GM18870 (cell line): Measurements from ENCODE around the gene TACO1.

ENCODE experiments used
- ATAC-seq: cut with Tn5 transposase; IDR thresholded peaks from one replicate; pipeline ENCODE4 v1.9.1; 2021; ENCODE audit warnings: moderate library complexity; ENCODE audit not compliant: unreplicated experiment

Gene TACO1

DNA sequence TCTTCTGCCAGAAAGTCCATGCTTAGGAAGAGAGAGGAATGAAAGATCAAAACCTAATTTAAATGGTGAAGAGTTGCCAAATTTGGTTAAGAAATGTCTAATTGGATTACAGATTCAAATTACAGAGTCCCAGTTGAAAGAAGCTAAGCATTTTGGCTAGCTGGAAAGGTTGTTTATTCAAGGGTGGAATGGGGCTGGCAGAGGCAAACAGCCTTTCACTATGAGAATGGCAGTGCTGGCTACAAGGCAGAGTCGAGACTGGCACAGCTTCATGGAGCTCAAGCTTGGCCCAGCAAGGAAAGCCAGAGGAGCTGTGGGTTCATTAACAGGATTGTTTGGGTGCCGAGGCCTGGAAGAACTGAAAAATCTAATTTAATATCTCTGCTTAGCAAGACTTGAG is 35.1 kb downstream of the TACO1 start:
- no peak for ATAC-seq

DNA sequence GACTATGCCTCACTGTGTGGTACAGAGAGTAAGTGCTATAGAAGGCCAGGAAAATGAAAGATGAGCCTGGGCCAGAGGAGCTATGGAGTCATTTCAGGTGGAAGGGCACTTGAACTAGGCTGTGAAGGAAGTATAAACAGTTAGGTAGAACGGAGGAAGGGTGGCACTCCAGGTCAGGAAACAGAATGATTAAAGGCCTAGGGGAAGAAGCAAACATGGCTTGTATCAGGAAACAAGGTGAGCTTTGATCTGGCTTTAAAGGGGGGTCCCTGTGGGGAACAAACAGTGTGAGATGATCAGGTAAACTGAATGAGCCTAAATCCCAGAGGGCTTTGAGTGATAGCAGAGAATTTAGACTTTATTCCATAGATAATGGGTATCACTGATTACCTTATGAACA is 38.4 kb downstream of the TACO1 start:
- no peak for ATAC-seq

DNA sequence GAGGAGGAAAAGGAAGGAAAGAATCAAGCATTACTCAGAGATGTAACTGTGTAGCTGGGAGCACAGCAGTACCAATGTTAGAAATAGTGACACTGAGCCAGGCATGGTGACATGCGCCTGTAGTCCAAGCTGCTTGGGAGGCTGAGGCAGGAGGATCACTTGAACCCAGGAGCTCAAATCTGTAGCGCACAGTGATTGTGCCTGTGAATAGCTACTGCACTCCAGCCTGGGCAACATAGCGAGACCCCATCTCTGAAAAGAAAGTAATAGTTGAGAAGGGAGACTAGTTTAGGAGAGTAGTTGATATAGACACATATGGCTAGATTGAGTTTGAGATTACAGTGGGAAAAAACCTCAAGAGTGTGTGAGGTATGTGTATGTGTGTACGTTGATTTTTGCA is 39.3 kb downstream of the TACO1 start:
- no peak for ATAC-seq

DNA sequence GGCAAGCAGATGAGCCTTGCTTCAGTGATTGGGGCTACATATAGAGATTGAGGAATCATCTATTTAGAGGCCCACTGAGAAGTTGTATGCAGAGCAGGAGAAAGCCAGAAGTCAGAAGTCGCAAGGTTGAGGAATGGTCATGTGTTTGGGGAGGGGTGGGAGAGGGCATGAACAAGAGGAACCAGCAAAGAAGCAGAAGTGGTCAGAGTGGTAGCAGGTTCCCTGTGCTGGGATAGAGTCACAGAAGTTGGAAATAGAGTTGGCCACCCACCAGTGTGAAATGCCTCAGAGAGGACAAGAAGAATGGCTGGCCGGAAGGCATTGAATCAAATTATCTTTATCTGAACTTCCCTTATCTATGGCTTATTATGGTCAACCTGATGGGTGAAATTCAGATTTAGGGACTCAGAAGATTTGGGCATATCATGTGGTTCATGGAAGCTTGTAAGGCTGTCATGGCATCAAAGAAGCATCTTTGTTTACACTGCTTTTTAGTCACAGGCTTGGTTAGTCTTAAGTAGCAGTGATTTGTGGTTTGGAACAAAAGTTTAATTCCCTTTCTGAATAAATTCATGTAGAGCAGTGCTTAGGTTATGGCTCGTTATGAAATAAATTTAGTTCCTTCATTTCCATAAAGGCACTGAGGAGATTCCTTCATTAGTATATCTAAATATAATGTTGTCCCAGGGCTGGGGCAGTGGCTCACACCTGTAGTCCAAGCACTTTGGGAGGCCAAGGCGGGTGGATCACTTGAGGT is 41.2 kb downstream of the TACO1 start:
- no peak for ATAC-seq

DNA sequence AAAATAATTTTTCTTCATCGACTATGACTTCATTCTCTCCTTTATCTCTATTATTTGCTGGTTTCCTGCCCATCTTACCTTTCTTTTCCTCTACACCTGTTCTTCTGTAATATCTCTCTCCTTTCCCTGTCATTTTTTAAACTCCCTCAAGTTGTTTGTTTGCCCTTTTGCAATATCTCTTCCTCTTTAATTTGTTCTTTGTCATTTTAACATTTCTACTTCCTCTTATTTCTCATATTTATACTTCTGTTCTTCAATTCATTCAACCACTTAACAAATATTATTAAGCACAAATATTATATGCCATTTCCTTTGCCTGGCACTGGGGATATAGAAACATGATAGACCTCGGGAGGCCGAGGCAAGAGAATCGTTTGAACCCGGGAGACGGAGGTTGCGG is 44.2 kb downstream of the TACO1 start:
- no peak for ATAC-seq

DNA sequence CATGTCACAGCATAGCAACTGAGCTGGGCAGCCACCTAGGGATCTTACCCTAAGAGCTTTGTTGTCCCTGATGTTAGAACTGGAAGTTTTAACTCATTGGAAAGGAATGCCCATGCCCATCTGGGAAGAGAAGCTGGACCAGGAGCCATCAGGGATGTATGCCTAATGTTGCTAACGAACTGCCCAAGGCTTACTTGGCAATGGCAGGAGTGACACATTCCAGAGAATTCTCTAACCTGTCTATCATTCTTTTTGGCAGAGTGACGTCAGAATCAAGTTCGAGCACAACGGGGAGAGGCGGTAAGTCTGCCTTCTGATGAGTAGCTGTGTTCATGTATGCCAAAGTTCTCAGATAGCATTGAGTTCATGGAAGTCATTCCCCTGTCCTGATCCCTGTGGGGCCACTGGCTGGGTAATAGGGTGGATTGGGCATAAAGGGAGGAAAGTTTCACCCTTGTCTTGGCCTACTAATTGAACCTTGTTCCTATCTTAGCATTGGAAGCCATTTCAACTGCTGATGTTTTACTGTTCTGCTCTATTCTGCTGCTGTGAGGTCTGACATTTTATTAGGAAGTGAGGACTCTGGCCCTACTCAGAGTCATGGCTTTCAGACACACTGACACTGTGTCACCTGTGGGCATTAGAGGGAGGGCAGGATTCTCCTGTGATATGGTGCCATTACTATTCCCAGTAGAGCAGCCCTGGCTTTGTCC is 45.2 kb downstream of the TACO1 start:
- peak; percentile 43 for ATAC-seq

DNA sequence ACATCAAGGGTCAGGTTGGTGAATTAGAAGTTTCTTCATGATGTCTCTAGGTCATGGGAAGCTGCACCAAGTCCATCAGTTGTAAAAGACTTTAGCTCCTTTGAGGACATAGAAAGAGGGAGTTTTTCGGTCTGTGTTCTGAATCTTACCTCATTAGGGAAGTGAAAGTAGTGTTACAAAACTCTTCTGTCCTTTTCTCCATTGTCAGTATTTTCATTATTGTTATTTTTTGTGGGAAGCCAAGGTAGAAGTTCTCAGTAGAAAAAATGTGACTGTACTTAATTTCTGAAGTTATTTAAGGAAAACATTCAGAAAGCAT is 45.8 kb downstream of the TACO1 start:
- ATAC-seq, result peak; percentile 86

DNA sequence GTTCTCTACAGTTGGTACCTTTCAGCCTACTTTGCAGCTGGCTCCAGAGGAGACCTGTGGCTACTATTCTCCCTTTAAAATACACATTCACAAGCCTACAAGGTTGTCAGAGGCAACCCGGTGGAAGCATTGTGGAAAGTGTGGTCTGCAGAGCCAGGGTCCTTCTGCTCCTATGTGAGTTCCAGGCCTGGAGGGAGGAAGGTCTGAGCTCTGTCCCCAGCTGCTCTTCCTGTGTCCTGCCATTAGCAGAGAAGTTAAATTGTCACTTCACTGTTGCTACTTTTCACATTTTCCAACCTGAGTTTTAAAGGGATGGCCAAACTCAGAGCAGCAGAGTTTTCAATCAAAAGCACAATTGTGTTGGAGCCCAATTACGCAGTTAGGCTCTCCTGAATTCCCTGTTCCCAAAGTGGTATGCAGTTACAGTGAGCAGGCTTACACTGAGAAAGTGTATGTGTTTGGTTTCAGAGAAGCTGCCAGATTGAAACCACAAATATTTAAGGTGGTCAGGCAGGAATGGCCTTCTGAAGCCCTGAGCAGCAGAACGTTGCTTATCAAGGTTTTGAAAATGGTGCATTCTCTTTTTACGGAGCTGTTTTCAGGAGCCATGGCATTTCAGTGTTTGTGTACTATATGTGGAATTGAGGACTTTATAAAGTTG is 46.5 kb downstream of the TACO1 start:
- ATAC-seq, result no peak

DNA sequence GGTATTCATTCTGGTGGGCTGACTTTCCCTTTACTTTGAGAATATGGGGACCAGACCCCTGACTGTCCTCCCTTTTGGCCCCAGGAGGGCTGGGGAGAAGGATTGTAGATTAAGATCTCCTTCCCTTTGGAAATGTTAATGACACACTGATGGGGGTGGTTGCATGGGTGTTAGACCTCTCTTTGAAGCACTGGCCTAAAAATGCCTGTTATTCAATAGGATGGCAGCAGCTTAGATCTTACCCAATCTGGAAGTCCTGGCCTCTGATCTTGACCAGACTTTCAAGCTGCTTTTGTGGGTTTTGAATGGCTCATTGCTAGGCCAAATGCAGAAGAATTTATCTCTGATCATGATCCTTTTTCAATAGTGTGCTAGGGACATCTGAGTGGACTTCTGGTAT is 47.2 kb downstream of the TACO1 start:
- no peak for ATAC-seq

DNA sequence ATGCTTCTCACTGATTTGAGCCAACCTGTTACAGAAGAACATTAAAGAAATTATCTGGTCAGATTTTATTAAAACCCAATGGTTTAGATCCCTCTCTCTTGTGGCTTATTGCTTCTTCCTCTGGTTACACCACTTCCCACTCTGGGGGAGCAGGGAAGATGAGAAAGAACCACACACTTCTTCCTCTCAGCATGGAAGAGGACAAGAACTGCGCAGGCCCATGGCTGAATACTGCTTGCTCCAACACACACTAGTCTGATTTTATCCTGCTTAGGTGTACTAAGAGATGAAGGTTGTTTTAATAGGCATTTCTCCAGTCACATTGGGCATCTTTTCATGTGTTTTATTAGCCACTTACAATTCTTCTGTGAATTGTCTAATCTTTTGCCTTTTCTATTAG is 49.1 kb downstream of the TACO1 start:
- no peak for ATAC-seq

DNA sequence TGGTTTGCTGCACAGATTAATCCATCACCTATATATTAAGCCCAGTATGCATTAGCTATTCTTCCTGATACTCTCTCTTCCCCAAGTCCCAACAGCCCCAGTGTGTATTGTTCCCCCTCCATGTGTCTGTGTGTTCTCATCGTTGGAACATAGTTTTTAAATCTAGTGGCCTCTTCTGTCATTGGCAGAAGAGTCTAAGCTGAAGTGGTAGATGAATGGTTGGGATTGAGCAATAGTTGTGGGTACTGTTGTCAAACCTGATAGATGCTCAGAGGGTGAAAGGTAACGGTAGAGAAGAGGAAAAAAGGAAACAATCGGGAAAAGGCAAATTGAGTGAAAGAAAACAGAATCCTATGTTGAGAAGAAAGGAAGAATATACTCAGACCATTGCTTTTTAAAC is 51.4 kb downstream of the TACO1 start:
- ATAC-seq, result no peak

DNA sequence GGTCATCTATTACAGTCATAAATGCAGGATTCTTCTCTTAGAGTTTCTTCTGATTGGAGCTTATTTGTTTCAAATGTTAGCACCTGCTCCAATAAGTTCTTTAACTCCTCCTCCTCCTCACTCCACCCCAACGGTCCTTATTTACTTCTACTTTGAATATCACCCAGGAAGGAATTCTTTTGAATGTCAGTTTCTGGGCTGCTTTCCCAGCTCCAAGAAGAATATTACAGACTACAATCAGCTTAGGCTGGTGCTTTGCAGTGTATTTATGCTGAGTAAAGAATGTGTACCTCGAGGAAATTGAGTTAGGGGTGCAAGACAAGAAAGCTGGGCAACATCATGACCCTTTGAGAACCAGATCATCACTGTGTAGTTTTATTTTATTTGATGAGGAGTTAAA is 52.4 kb downstream of the TACO1 start:
- ATAC-seq, result no peak

DNA sequence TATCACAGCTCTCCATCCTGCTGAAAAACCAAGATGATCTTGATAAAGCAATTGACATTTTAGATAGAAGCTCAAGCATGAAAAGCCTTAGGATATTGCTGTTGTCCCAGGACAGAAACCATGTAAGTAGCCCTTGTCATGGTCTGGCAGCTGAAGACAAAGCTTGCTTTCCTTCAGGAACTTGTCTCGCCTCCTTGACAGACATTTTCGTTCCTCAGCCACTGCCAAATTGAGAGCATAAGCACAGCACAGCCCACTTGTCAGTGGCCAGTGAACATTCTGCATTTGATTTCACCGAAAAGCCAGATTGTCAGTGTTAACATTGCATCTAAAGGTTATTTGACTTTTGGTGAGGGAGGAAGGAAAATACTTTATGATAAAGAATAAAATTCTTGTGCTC is 57.1 kb downstream of the TACO1 start:
- no peak for ATAC-seq
